Activated CD4-positive, CD25-positive, alpha-beta regulatory T cell treated with anti-CD3 and anti-CD28 coated beads, Interleukin-2, amount 50 U/mL, for 24 hours (primary cell): Measurements from ENCODE around the gene SLC25A46.
"Not testable (repeated sequence)": the region's sequence is repeated elsewhere in the genome, so short reads cannot be mapped to it uniquely, and the experiment has no call there.

ENCODE experiments used
- ATAC-seq, 2 donors: fragments of 150-1000 bp; cut with Tn5 transposase; one replicate each; pipeline ENCODE4 v1.10.0; 2021; ENCODE audit warnings: mild to moderate bottlenecking in 1 of 2, moderate library complexity in 1 of 2

Gene SLC25A46

DNA sequence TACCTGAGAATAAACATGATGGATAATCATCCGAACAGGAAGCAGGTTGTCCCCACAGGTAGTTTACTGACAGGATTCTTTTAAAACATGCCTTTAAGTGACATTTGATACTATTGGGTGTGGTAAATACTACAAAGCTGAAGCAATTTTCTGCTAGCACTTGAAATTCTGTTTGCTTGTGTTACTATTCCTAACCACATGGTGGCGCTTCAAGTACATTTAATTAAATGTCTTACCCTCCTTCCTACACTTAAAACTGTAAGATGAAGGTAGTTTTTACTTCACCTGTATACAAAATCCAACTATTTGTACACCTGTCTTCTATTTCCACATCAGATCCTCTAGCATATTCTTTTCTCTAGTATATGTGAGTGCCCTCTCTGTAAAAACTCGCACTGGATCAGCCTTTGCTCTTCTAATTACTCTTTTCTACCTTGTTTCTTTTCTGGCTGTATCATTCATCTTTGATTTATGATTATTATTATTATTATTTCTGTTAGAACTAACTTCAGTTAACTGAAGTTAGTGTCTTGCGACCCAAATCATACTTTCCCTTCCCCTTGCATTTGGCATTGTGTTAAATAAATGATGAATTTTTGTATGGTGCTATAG is 18.4 kb downstream of the SLC25A46 start:
- no peak for ATAC-seq

DNA sequence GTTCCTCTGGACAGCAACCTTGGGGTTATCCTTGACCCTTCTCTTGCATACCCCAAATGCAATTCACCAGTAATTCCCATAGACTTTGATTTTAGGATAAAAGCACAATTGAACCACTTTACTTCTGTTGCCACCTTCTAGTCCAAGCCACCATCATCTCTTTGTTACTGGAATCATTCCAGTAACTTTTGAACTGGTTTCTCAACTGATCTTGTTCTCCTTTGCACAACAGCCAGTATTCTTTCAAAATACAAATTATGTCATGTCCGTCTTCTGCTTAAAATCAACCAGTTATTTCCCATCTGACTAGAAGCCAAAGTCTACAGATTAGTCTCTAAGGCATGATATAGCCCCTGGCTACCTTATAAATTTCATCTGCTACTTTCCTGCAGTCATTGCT is 21.4 kb downstream of the SLC25A46 start:
- no peak for ATAC-seq

DNA sequence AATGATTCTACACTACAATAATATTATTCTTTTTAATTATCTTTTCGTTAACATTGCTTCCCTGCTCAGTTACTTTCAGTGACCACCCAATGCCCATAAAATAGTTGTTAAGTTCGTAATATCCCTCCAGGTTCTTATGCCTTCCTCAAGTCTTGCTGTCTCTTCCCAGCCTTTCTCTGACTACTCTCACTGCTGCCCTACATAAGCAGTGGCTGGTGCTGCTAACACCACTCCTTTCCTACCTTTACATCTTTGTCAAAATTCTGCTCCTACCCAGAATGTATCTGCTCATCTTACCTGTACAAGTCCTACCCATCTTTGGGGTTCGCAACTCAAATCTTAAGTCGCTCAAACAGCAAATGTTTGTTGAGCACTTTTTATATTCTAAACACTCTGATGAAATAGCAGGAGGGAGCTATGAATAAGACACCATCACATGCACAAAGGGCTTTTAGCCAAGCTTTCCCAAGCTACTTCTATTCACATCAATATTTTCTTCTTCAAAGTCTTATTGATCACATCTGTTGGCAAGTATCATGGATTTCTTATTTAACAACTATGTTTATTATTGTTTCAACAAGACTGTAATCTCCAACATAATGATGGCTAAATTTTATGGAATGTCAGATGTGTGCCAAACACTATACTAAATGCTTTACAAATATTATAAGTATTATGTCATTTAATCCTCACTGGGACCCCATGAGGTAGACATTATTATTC is 29.5 kb downstream of the SLC25A46 start:
- ATAC-seq, result no peak

DNA sequence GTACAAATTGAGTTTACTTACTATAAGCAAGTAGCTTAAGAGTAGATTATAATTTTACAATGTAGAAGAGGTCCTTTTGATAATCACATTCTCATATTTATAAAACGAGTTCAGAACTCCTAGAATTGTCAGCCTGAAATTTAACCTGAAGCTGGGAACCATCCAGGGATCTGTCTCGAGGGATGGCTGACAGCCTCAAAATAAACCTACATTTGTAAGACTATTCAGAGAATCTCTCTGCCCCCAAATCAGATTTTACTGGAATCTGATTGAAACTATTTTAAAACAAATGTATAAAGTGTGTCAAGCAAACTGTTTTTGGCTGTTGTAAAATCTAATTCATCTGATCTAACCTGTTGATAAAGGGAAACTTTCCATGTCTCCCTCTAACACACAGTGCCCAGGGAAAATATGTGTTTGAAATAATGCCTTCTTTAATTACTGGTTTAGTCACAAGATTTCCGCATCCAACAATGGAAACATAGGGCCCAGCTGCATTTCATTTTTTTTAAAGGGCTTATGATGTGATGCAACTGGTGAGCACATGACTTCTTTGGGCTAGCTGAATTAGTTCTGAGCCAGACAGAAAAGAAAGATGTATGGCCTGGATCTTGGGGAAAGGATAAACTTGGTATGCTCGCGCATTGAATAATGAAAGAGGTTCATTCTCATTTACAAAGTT is 30.3 kb downstream of the SLC25A46 start:
- ATAC-seq, result no peak

DNA sequence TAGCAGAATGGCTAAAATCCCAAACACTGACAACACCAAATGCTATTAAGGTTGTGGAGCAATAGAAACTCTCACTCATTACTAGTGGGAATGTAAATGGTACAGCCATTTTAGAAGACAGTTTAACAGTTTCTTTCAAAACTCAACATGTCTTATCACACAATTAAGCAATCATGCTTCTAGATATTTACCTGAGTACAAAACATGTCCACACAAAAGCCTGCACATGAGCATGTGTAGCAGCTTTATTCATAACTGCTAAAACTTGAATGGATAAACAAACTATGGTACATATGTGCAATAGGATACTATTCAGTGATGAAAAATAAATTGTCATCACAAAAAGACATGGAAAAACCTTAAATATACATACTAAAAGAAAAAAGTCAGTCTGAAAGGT is 31.5 kb downstream of the SLC25A46 start:
- no peak for ATAC-seq

DNA sequence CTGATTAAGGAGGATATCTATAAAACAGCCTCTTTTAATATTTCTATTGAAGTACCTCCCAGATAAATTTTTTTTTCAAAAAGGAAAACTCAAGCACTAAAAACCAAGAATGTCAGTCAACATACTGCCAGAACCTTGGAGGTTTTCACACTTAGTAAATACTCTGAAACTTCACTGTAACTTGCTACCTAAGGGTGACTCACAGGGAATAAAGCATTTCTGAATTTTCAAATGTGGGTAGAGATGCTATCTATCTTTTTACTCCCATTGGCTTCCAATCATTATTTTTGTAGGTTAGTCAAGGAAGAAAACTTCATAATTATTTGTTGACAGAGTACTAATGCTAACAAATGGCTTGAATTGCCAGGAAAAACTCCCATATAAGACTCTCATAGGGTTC is 46.1 kb downstream of the SLC25A46 start:
- ATAC-seq, result no peak

DNA sequence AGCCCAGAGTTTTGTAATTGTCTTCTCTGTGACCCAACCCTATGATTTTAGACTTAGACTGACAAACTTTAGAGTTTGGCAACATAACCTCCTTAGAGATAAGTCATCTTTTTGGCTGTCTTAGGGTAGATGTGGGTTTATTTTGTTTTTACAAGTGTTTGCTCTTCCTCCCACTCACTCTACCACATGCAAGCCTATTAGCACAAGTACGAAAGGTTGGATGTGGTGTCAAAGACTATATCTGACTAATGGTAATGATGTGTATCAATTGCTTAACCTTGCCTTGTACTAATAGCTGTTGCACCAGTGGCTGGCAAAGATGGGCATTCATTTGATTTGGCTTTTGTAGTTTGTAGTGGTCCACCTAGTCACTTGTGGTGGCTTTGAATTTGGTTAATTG is 46.5 kb downstream of the SLC25A46 start:
- ATAC-seq, result no peak

DNA sequence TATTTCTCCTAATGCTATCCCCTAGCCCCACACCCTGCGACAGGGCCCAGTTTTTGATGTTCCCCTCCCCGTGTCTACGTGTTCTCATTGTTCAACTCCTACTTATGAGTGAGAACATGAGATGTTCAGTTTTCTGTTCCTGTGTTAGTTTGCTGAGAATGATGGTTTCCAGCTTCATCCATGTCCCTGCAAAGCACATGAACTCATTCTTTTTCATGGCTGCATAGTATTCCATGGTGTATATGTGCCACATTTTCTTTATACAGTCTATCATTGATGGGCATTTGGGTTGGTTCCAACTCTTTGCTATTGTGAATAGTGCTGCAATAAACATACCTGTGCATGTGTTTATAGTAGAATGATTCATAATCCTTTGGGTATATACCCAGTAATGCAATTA is 49.2 kb downstream of the SLC25A46 start:
- not testable (repeated sequence) for ATAC-seq

DNA sequence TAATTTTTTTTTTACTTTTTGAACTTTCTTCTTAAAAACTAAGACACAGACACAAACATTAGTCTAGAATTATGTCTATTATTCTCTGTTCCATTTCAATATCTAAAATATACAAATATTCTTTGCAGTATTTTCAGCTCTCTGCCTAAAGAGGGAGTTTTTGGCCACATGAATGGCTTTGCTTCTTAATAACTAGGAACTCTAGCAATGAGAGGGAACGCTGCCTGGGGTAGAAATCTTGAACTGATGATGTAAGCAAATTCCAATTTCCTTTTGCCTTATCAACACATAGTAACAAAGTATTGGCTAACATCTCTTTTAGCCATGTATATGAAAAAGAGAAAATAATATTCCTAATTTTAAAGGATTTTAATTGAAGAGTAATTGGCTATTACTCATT is 51.9 kb downstream of the SLC25A46 start:
- ATAC-seq, result no peak

DNA sequence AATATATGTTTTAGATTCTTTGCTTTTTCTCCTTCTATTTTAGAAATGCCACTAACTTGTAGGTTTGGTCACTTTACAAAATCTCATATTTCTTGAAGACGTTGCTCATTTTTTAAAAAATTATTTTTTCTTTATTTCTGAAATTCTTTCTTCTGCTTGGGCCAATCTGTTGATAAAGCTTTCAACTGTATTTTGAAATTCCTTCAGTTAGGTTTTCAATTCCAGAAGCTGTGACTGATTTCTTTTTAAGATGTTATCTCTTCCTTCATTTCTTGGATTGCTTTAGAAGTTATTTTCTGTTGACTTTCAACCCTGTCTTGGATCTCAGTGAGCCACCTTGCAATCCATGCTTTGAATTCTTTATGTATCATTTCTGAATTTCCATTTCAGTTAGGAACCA is 64.2 kb downstream of the SLC25A46 start:
- no peak for ATAC-seq

DNA sequence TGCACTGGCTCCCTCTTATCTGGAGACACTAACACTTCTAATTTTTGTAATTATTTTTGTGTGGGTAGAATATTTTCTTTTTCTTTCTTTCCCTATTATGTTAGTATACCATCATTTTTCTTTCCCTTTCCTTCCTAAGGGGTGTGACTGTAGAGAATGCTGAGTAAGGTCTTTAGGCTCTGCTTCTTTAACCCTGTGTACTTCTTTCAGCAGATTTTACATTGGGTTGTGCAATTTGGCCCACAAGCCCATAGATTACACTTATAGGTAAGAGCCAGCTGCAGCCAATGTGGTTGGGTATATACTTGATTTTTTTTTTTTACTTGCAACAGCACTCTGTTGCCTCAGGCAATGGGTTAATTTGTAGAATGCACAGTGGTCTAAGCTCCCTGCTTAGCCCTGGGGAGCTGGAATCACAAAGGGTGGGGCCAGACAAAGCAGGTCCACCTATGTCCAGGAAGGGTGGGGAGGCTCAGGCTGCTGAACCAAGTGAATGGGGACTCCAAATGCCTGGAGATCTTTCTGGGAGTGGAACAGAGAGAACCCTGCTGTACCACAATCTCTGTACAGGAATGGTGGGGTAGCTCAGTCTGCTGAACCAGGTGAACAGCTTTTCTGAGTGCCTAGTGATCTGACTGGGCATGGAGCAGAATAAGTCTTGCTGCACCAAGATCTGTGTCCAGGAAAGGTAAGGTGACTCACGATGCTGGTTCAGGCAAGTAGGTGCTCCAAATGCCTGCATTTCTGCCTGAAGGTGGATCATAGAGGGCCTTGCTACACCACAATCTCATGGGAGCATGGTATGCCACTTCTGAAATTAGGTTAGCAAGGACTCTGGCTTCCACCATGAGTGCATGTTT is 64.9 kb downstream of the SLC25A46 start:
- no peak for ATAC-seq

DNA sequence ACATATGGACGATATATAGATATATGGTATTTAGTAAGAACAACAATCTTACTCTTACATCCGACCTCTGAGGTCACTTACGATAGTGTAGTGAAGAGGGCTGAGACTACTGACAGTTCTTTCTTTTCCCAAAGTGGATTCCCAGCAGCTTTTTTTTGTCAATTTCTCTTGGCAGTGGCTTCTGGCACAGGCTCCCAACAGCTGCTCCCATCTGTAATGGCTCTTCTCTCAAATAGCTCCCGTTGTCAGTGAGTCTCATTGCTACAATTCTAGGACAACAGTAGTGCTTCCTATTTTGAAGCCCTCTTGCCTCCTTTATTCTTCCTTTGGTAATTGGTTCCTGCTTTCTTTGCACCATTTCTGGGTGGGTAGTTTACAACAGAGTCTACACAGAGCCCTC is 68.4 kb downstream of the SLC25A46 start:
- no peak for ATAC-seq

DNA sequence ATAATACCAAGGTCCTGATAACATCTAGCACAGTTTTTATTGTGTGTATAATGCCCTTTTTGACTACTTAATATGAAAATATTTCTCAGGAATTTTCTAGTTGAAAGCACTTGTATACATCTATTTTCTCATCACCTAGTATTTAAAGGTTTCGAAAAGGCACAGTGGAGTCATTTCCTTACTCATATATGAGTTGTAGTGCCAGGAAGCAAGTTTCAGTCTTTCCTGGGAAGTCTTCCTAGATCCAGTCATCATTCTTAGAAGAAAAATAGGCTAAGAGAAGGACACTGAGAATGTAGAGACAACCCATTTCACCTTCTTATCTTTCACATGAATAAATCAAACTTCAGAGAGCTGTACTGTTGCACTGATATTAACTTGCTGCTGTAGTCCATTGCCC is 70.2 kb downstream of the SLC25A46 start:
- no peak for ATAC-seq
